ENCODE data around the gene RAI1.

DNA sequence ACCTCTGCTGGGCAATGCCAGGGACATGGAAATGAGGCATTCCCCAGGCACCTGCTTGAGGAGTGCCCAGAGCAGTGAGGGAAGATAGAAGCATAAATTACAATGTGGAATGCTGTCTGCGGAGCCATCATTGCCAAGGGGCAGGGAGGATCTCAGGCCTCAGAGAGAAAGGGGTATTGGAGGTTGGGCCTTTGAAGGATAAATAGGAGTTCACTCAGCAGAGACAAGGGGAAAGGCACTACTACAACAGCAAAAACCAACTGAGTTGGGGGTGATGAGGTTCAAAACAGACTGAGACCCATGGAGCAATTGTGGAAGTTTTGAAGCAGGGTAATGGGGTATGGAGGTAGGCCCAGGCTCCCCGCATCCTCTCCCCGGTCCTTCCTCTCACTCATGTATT, 122.7 kb downstream of the RAI1 start:
- TF ChIP-seq, protein P1, sequence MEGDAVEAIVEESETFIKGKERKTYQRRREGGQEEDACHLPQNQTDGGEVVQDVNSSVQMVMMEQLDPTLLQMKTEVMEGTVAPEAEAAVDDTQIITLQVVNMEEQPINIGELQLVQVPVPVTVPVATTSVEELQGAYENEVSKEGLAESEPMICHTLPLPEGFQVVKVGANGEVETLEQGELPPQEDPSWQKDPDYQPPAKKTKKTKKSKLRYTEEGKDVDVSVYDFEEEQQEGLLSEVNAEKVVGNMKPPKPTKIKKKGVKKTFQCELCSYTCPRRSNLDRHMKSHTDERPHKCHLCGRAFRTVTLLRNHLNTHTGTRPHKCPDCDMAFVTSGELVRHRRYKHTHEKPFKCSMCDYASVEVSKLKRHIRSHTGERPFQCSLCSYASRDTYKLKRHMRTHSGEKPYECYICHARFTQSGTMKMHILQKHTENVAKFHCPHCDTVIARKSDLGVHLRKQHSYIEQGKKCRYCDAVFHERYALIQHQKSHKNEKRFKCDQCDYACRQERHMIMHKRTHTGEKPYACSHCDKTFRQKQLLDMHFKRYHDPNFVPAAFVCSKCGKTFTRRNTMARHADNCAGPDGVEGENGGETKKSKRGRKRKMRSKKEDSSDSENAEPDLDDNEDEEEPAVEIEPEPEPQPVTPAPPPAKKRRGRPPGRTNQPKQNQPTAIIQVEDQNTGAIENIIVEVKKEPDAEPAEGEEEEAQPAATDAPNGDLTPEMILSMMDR (conservative IDR thresholded peaks at IDR 0.05), result no peak
- no peak for TF ChIP-seq EZH2 (IDR thresholded peaks at IDR 0.05; ENCODE audit: low read depth)

Measured in PC-9 (cell line).